Neutrophil (primary cell): ENCODE measurements around the gene PYCR2.

Experiments
- H3K27ac ChIP-seq: fragments of 200-600 bp; sonication (generic); 2 replicates; pipeline ENCODE4 v1.5.1; 2016; ENCODE audit warnings: mild to moderate bottlenecking, moderate library complexity
- H3K27me3 ChIP-seq: fragments of 200-600 bp; sonication (generic); 2 replicates; pipeline ENCODE4 v1.6.0; 2016; ENCODE audit warnings: mild to moderate bottlenecking
- H3K36me3 ChIP-seq: fragments of 200-600 bp; sonication (generic); 2 replicates; pipeline ENCODE4 v1.5.1; 2017
- H3K4me1 ChIP-seq, 2 experiments: fragments of 200-600 bp in 1 of 2; sonication (generic) in 1 of 2; 1 replicate in 1 of 2; 2 replicates in 1 of 2; pipeline versions ENCODE4 v1.5.1 to v1.6.1; 2013 to 2016; ENCODE audit warnings: low read depth in 1 of 2, low read length in 1 of 2, mild to moderate bottlenecking in 1 of 2, moderate library complexity in 1 of 2; ENCODE audit not compliant: control insufficient read depth in 1 of 2, insufficient read depth in 1 of 2
- H3K4me3 ChIP-seq, 2 experiments: fragments of 200-600 bp in 1 of 2; sonication (generic) in 1 of 2; 1 replicate in 1 of 2; 2 replicates in 1 of 2; pipeline ENCODE4 v1.5.1; 2013 to 2016; ENCODE audit warnings: low read depth in 1 of 2, low read length in 1 of 2, mild to moderate bottlenecking in 1 of 2, moderate library complexity in 1 of 2
- H3K9me3 ChIP-seq: fragments of 200-600 bp; sonication (generic); 2 replicates; pipeline ENCODE4 v1.5.1; 2016
- TF ChIP-seq, protein P1 (sequence below): fragments of 200-600 bp; sonication (generic); IDR thresholded peaks from 2 replicates; pipeline ENCODE4 v1.5.1; 2016; ENCODE audit warnings: antibody characterized with exemption

Gene PYCR2

GRCh38 chr1:225885336-225885735 lies 38.7 kb downstream of the PYCR2 start:
- H3K4me3 ChIP-seq, result no peak overlapping the region
- peak overlapping the region; percentile 89 for H3K27ac ChIP-seq
- no peaks in the 10 kb centered on the region for H3K36me3 ChIP-seq
- TF ChIP-seq, protein P1, sequence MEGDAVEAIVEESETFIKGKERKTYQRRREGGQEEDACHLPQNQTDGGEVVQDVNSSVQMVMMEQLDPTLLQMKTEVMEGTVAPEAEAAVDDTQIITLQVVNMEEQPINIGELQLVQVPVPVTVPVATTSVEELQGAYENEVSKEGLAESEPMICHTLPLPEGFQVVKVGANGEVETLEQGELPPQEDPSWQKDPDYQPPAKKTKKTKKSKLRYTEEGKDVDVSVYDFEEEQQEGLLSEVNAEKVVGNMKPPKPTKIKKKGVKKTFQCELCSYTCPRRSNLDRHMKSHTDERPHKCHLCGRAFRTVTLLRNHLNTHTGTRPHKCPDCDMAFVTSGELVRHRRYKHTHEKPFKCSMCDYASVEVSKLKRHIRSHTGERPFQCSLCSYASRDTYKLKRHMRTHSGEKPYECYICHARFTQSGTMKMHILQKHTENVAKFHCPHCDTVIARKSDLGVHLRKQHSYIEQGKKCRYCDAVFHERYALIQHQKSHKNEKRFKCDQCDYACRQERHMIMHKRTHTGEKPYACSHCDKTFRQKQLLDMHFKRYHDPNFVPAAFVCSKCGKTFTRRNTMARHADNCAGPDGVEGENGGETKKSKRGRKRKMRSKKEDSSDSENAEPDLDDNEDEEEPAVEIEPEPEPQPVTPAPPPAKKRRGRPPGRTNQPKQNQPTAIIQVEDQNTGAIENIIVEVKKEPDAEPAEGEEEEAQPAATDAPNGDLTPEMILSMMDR, result no peak
- no peaks in the 10 kb centered on the region for H3K9me3 ChIP-seq
- peaks cover 56 to 69% of the 10 kb centered on the region in 2 experiments for H3K4me1 ChIP-seq
- no peaks in the 10 kb centered on the region for H3K27me3 ChIP-seq

- Histone ChIP-seq H3K36me3 (peaks cover 4% of the 10 kb centered on the region), H3K27ac (peak overlapping the region; percentile 89), H3K27me3 (no peaks in the 10 kb centered on the region), H3K9me3 (no peaks in the 10 kb centered on the region), H3K4me3 (peak overlapping the region in 1 of 2 experiments; percentile 90), H3K4me1 (peaks cover 72 to 83% of the 10 kb centered on the region in 2 experiments)
- TF ChIP-seq, protein P1, result no peak
Measured at GRCh38 chr1:225883616-225884265, 40.3 kb downstream of the PYCR2 start.

DNA sequence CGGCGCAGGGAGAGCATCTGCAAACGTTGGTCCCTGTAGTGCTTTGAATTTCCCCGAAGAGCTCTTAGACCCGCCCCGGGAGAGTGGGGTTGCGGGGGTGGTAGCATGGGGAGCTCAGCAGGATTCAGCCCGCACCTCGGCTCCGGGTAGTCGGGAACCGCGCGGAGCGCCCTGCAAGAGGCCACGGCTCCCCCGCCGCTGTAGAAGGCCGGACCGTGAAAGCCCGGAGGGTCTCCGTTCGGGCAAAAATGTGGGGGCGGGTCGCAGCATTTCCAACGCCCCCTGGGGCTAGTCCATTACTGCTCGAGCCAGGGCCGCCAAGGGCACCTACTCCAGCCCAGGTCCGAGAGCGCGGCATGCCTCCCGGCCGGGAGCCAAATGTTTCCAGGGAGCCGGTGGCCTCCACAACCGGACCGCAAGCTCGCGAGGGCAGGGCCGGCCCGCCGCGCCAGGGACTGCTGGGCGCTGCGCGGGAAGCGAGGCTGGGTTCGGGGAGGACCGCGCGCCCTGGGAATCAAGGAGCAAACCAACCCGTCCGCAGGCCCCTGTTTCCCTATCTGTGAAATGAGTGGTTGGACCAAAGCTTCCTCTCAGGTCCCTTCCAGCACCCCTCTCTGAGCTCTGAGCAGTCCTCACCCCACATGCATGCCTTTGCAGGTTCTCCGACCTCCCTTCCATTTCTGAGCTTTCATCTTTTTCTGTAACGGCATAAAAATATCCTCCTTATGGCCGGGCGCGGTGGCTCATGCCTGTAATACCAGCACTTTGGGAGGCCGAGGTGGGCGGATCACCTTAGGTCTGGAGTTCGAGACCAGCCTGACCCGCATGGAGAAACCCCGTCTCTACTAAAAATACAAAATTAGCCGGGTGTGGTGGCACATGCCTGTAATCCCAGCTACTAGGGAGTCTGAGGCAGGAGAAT lies 41.1 kb downstream of the PYCR2 start:
- H3K9me3 ChIP-seq, result no peaks in the 10 kb centered on the region
- H3K27me3 ChIP-seq, result no peaks in the 10 kb centered on the region
- H3K27ac ChIP-seq, result peak overlapping the region; percentile 89
- peaks cover 80 to 91% of the 10 kb centered on the region in 2 experiments for H3K4me1 ChIP-seq
- peaks cover 6% of the 10 kb centered on the region for H3K36me3 ChIP-seq
- TF ChIP-seq, protein P1, result no peak
- peak overlapping the region; percentile 90 to 98 for H3K4me3 ChIP-seq

DNA sequence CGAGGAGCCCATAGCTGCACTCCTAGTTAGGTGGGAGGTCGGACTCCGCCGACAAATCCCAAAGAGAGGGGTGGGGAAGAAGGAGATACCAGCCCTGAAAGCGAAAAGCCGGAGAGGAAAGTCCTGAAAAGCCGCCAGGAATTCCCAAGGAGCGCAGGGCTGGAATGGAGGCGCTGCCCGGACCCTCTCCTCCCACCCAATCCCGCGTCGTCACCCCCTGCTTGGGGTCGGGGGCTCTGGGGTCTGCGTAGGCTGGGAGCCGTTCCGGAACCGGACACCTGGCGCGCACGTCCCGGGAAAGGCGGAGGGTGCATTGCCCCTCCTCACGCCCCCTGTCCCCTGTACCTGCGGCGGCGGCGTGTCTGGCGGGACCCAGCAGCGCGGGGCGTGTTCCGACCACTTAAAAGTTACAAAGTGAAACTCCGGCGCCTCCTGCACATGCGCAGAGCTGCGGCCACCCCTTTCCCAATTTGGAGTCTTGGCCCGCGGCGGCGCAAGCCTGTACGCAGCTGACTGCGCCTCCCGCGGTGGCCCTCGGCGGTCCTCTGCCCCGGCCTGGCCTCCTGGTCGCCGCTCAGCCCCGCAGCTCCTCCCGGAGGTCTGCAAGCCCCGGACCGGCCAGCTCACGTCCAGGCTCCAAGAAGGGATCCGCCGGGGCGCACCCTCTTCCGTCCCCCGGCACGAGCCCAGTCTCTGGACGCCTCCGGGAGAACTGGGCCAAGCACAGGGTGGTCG lies 41.9 kb downstream of the PYCR2 start, which contains the start of gene TMEM63A:
Gene TMEM63A, minus strand, starts transcription at position 422 of the 735 bp plus-strand sequence. CDS start 4,800 bp downstream, outside the sequence.
- H3K27me3 ChIP-seq, result no peaks in the 10 kb centered on the region
- H3K9me3 ChIP-seq, result no peaks in the 10 kb centered on the region
- H3K27ac ChIP-seq, result peak within 1 kb of the TSS; percentile 89
- peak within 1 kb of the TSS; percentile 90 to 98 for H3K4me3 ChIP-seq
- H3K4me1 ChIP-seq, result peaks cover 85 to 95% of the 10 kb centered on the region in 2 experiments
- peaks cover 13% of the 10 kb centered on the region for H3K36me3 ChIP-seq
- TF ChIP-seq, protein P1, result peak; percentile 70
